Effector CD8-positive, alpha-beta T cell (primary cell): Measurements from ENCODE around the gene GNA14.
"Not testable (repeated sequence)": the region's sequence is repeated elsewhere in the genome, so short reads cannot be mapped to it uniquely, and the experiment has no call there.

Experiments
- DNase-seq: peaks from one replicate; lab custom pipeline; 2025; lab: John Stamatoyannopoulos, UW

The GNA14 gene

GRCh38 chr9:77534376-77535057, 113.6 kb downstream of the GNA14 start:
- no peak for DNase-seq

GRCh38 chr9:77533671-77534070, 114.5 kb downstream of the GNA14 start:
- no peak for DNase-seq

- no peak for DNase-seq
Measured at GRCh38 chr9:77532607-77533006, 115.5 kb downstream of the GNA14 start.

GRCh38 chr9:77531400-77531799, 116.7 kb downstream of the GNA14 start:
- no peak for DNase-seq

- DNase-seq: no peak
Measured at GRCh38 chr9:77523891-77524290, 124.2 kb downstream of the GNA14 start.

- no peak for DNase-seq
Measured at GRCh38 chr9:77521091-77521490, 127.0 kb downstream of the GNA14 start.

- no peak for DNase-seq
Measured at GRCh38 chr9:77518688-77519087, 129.4 kb downstream of the GNA14 start.

GRCh38 chr9:77516781-77517180, 131.3 kb downstream of the GNA14 start:
- DNase-seq: no peak

- DNase-seq: no peak
Measured at GRCh38 chr9:77514886-77515711, 133.0 kb downstream of the GNA14 start.

GRCh38 chr9:77513457-77513856, 134.7 kb downstream of the GNA14 start:
- no peak for DNase-seq

GRCh38 chr9:77512876-77513275, 135.2 kb downstream of the GNA14 start:
- no peak for DNase-seq

GRCh38 chr9:77511525-77511924, 136.6 kb downstream of the GNA14 start:
- DNase-seq: no peak

GRCh38 chr9:77510666-77511065, 137.5 kb downstream of the GNA14 start:
- no peak for DNase-seq

GRCh38 chr9:77508396-77508795, 139.7 kb downstream of the GNA14 start:
- DNase-seq: no peak

GRCh38 chr9:77507212-77507961, 140.7 kb downstream of the GNA14 start:
- DNase-seq: no peak

GRCh38 chr9:77505232-77505631, 142.9 kb downstream of the GNA14 start:
- DNase-seq: no peak

GRCh38 chr9:77502568-77502967, 145.6 kb downstream of the GNA14 start:
- no peak for DNase-seq

GRCh38 chr9:77498891-77499290, 149.2 kb downstream of the GNA14 start:
- no peak for DNase-seq

GRCh38 chr9:77497322-77498198, 150.6 kb downstream of the GNA14 start:
- no peak for DNase-seq

GRCh38 chr9:77495834-77496671, 152.1 kb downstream of the GNA14 start:
- DNase-seq: no peak

- not testable (repeated sequence) for DNase-seq
Measured at GRCh38 chr9:77490279-77490678, 157.8 kb downstream of the GNA14 start.
